ENCODE measurements around the gene PCDHGA11. TPM values are rescaled to one million over a fixed set of nuclear protein-coding genes. Genes with fewer than 3 reads are reported as not detected.
"Not testable (repeated sequence)": the region's sequence is repeated elsewhere in the genome, so short reads cannot be mapped to it uniquely, and the experiment has no call there.

PCDHGA11 gene
- total and polyA plus RNA-seq, 4 experiments from 2014 or later = 0.20 to 0.36 TPM; not detected in 2

GRCh38 chr5:141402553-141403243, 18.2 kb upstream of the PCDHGA11 start, which contains the start of gene PCDHGA9:
PCDHGA9 (plus strand) TSS chr5:141402778; CDS start chr5:141402953, 175 bp downstream.
- H3K27me3 Mint-ChIP-seq = peaks cover 56 to 61% of the 10 kb centered on the region in 2 donors
- no peak within 1 kb of the TSS for H3K4me3 ChIP-seq (ENCODE audit: low read length in 2 of 2)
- CTCF ChIA-PET (ENCODE audit: partially characterized antibody) = interaction anchor here (0.6 to 0.8 kb wide), 2 partner anchors 77 to 111 kb away, joined by 3 read pairs; no protein-coding TSS in a partner anchor
- POLR2A ChIA-PET (ENCODE audit: partially characterized antibody) = no interaction called here
- intact Hi-C loops (cut with micrococcal nuclease) = no loop called here
- no peaks in the 10 kb centered on the region for H3K4me1 ChIP-seq (ENCODE audit: insufficient read depth, low read length)
- H3K9me3 Mint-ChIP-seq = peaks cover 6 to 65% (median 52%) of the 10 kb centered on the region in 8 donors
- no peaks in the 10 kb centered on the region for H3K36me3 ChIP-seq (ENCODE audit: insufficient read depth, low read length)
- peaks cover 0 to 4% of the 10 kb centered on the region in 2 donors for H3K9me3 ChIP-seq (ENCODE audit: control insufficient read depth in 1 of 2, low read length in 2 of 2)
- H3K4me1 Mint-ChIP-seq = peaks cover 0 to 4% (median 0%) of the 10 kb centered on the region in 4 donors
- peak within 1 kb of the TSS in 2 of 7 donors; percentile 51 to 60 for H3K27ac Mint-ChIP-seq
- no peak for DNase-seq
- H3K27ac ChIP-seq (ENCODE audit: low read depth, low read length) = no peak within 1 kb of the TSS
- peaks cover 6% of the 10 kb centered on the region for H3K27me3 ChIP-seq (ENCODE audit: insufficient read depth, low read length)
- peaks cover 8 to 12% of the 10 kb centered on the region in 2 donors for H3K36me3 Mint-ChIP-seq
- H3K4me3 Mint-ChIP-seq = peak within 1 kb of the TSS; percentile 21 to 72 (median 63)

DNA sequence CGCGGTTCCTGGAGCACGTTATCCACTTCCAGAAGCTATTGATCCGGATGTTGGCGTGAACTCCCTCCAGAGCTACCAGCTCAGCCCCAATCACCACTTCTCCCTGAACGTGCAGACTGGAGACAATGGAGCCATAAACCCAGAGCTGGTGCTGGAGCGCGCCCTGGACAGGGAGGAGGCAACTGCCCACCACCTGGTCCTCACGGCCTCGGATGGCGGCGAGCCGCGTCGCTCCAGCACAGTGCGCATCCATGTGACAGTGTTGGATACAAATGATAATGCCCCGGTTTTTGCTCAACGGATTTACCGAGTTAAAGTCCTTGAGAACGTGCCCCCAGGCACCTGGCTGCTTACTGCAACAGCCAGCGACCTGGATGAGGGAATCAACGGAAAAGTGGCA, 17.5 kb upstream of the PCDHGA11 start:
- Histone ChIP-seq H3K27me3 (ENCODE audit: insufficient read depth, low read length) (peaks cover 6% of the 10 kb centered on the region), H3K4me1 (ENCODE audit: insufficient read depth, low read length) (no peaks in the 10 kb centered on the region), H3K9me3 (ENCODE audit: control insufficient read depth in 1 of 2, low read length in 2 of 2) (peaks cover 0 to 4% of the 10 kb centered on the region in 2 donors), H3K27ac (ENCODE audit: low read depth, low read length) (no peak overlapping the region), H3K36me3 (ENCODE audit: insufficient read depth, low read length) (no peaks in the 10 kb centered on the region), H3K4me3 (ENCODE audit: low read length in 2 of 2) (no peak overlapping the region)
- H3K4me1 Mint-ChIP-seq = peaks cover 0 to 4% (median under 1%) of the 10 kb centered on the region in 4 donors
- ChIA-PET POLR2A (ENCODE audit: partially characterized antibody) (no interaction called here), CTCF (ENCODE audit: partially characterized antibody) (interaction anchor here (0.6 to 0.8 kb wide), 2 partner anchors 77 to 110 kb away, joined by 3 read pairs; no protein-coding TSS in a partner anchor)
- peaks cover 62 to 64% of the 10 kb centered on the region in 2 donors for H3K27me3 Mint-ChIP-seq
- H3K9me3 Mint-ChIP-seq = peaks cover 6 to 71% (median 55%) of the 10 kb centered on the region in 8 donors
- intact Hi-C loops (cut with micrococcal nuclease) = no loop called here
- peaks cover 10 to 12% of the 10 kb centered on the region in 2 donors for H3K36me3 Mint-ChIP-seq
- H3K4me3 Mint-ChIP-seq = no peak overlapping the region
- no peak for DNase-seq
- no peak overlapping the region for H3K27ac Mint-ChIP-seq

DNA sequence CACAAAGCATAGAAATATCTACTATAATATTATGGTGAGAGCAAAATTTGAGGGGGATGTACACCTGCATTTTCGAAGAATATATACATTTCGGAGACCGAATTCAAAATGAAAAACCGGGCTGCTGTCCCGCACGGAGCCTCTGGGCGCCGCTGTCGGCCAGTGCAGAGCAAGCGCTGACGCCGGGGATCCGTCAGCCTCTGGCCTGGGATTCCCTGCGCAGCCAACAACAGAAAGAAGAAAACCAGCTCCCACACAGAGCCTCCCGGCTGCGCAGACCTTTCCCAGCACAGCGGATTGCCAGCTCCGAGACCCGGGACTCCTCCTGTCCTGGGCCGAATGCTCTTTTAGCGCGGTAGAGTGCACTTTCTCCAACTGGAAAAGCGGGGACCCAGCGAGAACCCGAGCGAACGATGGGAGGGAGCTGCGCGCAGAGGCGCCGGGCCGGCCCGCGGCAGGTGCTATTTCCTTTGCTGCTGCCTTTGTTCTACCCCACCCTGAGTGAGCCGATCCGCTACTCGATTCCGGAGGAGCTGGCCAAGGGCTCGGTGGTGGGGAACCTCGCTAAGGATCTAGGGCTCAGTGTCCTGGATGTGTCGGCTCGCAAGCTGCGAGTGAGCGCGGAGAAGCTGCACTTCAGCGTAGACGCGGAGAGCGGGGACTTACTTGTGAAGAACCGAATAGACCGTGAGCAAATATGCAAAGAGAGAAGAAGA, 12.9 kb upstream of the PCDHGA11 start, which contains the start of gene PCDHGB6:
Gene PCDHGB6, plus strand, starts transcription at position 232 of the 716 bp plus-strand sequence. Its CDS starts 182 bp downstream, at position 414.
- peak within 1 kb of the TSS in 3 of 7 donors; percentile 29 to 83 (median 75) for H3K27ac Mint-ChIP-seq
- intact Hi-C loops (cut with micrococcal nuclease); H3K4me3 ChIP-seq (ENCODE audit: low read length in 2 of 2); CTCF ChIA-PET (ENCODE audit: partially characterized antibody); H3K4me1 ChIP-seq (ENCODE audit: insufficient read depth, low read length); H3K36me3 ChIP-seq (ENCODE audit: insufficient read depth, low read length); POLR2A ChIA-PET (ENCODE audit: partially characterized antibody); H3K4me1 Mint-ChIP-seq; H3K9me3 ChIP-seq (ENCODE audit: control insufficient read depth in 1 of 2, low read length in 2 of 2); H3K27me3 ChIP-seq (ENCODE audit: insufficient read depth, low read length); H3K27ac ChIP-seq (ENCODE audit: low read depth, low read length): not testable (repeated sequence)
- H3K36me3 Mint-ChIP-seq = peaks cover 12 to 13% of the 10 kb centered on the region in 2 donors
- peaks cover 54 to 59% of the 10 kb centered on the region in 2 donors for H3K27me3 Mint-ChIP-seq
- DNase-seq = peak in 1 of 5 donors; percentile 31
- peaks cover 5 to 64% (median 48%) of the 10 kb centered on the region in 8 donors for H3K9me3 Mint-ChIP-seq
- H3K4me3 Mint-ChIP-seq = peak within 1 kb of the TSS in 6 of 8 donors; percentile 48 to 71 (median 64)

DNA sequence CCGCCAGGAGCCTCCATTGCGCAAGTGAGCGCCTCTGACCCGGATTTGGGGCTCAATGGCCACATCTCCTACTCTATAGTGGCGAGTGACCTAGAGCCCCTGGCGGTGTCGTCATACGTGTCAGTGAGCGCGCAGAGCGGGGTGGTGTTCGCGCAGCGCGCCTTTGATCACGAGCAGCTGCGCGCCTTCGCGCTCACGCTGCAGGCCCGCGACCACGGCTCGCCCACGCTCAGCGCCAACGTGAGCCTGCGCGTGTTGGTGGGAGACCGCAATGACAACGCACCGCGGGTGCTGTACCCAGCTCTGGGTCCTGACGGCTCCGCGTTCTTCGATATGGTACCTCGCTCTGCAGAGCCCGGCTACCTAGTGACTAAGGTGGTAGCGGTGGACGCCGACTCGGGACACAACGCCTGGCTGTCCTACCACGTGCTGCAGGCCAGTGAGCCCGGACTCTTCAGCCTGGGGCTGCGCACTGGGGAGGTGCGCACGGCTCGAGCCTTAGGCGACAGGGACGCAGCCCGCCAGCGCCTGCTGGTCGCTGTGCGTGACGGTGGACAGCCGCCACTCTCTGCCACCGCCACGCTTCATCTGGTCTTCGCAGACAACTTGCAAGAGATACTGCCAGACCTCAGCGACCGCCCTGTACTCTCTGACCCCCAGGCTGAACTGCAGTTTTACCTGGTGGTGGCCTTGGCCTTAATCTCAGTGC, 11.1 kb upstream of the PCDHGA11 start:
- Mint-ChIP-seq H3K27me3 (peaks cover 51 to 63% of the 10 kb centered on the region in 2 donors), H3K27ac (peak overlapping the region in 1 of 7 donors; percentile 64), H3K4me1 (peaks cover 10 to 20% (median 14%) of the 10 kb centered on the region in 4 donors), H3K36me3 (peaks cover 14 to 16% of the 10 kb centered on the region in 2 donors), H3K9me3 (peaks cover 5 to 62% (median 48%) of the 10 kb centered on the region in 8 donors), H3K4me3 (no peak overlapping the region)
- no peaks in the 10 kb centered on the region for H3K9me3 ChIP-seq (ENCODE audit: control insufficient read depth in 1 of 2, low read length in 2 of 2)
- DNase-seq = no peak
- peaks cover 8% of the 10 kb centered on the region for H3K4me1 ChIP-seq (ENCODE audit: insufficient read depth, low read length)
- intact Hi-C loops (cut with micrococcal nuclease) = loop anchor here (10.0 kb wide), 1 partner anchor 85 kb away; the partner anchor contains the start of gene TAF7
- no peak overlapping the region for H3K27ac ChIP-seq (ENCODE audit: low read depth, low read length)
- peaks cover 10% of the 10 kb centered on the region for H3K27me3 ChIP-seq (ENCODE audit: insufficient read depth, low read length)
- H3K36me3 ChIP-seq (ENCODE audit: insufficient read depth, low read length) = no peaks in the 10 kb centered on the region
- ChIA-PET POLR2A (ENCODE audit: partially characterized antibody) (no interaction called here), CTCF (ENCODE audit: partially characterized antibody) (no interaction called here)
- H3K4me3 ChIP-seq (ENCODE audit: low read length in 2 of 2) = no peak overlapping the region

DNA sequence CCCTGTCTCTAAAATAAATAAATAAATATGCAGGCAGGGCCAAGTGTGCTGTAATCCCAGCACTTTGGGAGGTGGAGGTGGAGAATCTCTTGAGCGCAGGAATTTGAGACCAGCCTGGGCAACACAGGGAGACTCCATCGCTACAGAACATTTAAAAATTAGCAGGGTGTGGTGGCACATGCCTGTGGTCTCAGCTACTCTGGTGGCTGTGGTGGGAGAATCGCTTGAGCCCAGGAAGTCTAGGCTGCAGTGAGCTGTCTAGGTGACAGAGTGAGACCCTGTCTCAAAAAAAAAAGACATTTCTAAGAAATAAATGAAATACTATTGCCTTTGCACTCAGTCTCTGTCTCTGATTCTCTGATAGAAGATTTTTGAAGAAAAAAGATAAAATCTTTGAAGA, 9.3 kb upstream of the PCDHGA11 start:
- Histone ChIP-seq H3K9me3 (ENCODE audit: control insufficient read depth in 1 of 2, low read length in 2 of 2) (no peaks in the 10 kb centered on the region), H3K4me3 (ENCODE audit: low read length in 2 of 2) (no peak overlapping the region), H3K27me3 (ENCODE audit: insufficient read depth, low read length) (peaks cover 22% of the 10 kb centered on the region), H3K36me3 (ENCODE audit: insufficient read depth, low read length) (no peaks in the 10 kb centered on the region), H3K4me1 (ENCODE audit: insufficient read depth, low read length) (peaks cover 8% of the 10 kb centered on the region), H3K27ac (ENCODE audit: low read depth, low read length) (no peak overlapping the region)
- Mint-ChIP-seq H3K27ac (no peak overlapping the region), H3K4me1 (peaks cover 10 to 20% (median 14%) of the 10 kb centered on the region in 4 donors), H3K4me3 (peak overlapping the region in 1 of 8 donors; percentile 30), H3K9me3 (peaks cover 5 to 62% (median 49%) of the 10 kb centered on the region in 8 donors), H3K36me3 (peaks cover 14 to 16% of the 10 kb centered on the region in 2 donors), H3K27me3 (peaks cover 38 to 55% of the 10 kb centered on the region in 2 donors)
- DNase-seq = no peak
- intact Hi-C loops (cut with micrococcal nuclease) = loop anchor here (10.0 kb wide), 1 partner anchor 87 kb away; the partner anchor contains the start of gene TAF7
- ChIA-PET POLR2A (ENCODE audit: partially characterized antibody) (no interaction called here), CTCF (ENCODE audit: partially characterized antibody) (interaction anchor here (1.5 to 4.6 kb wide), 2 partner anchors 102 to 113 kb away, joined by 7 to 37 read pairs; no protein-coding TSS in a partner anchor)

GRCh38 chr5:141412854-141413539, 7.9 kb upstream of the PCDHGA11 start, which contains the start of gene PCDHGA10:
PCDHGA10 (plus strand) TSS chr5:141412987; CDS start chr5:141413176, 189 bp downstream.
- Histone ChIP-seq H3K36me3 (ENCODE audit: insufficient read depth, low read length) (no peaks in the 10 kb centered on the region), H3K4me1 (ENCODE audit: insufficient read depth, low read length) (peaks cover 8% of the 10 kb centered on the region), H3K9me3 (ENCODE audit: control insufficient read depth in 1 of 2, low read length in 2 of 2) (no peaks in the 10 kb centered on the region), H3K27ac (ENCODE audit: low read depth, low read length) (no peak within 1 kb of the TSS), H3K4me3 (ENCODE audit: low read length in 2 of 2) (peak within 1 kb of the TSS; percentile 14 to 51), H3K27me3 (ENCODE audit: insufficient read depth, low read length) (peaks cover 22% of the 10 kb centered on the region)
- intact Hi-C loops (cut with micrococcal nuclease) = loop anchor here (1.0 to 10.0 kb wide), 4 partner anchors 88 to 151 kb away; partner anchors contain the start of gene TAF7
- Mint-ChIP-seq H3K4me3 (peak within 1 kb of the TSS; percentile 81 to 92 (median 89)), H3K27ac (peak within 1 kb of the TSS in 5 of 7 donors; percentile 30 to 87 (median 69)), H3K9me3 (peaks cover 2 to 58% (median 45%) of the 10 kb centered on the region in 8 donors), H3K27me3 (peaks cover 36 to 56% of the 10 kb centered on the region in 2 donors), H3K4me1 (peaks cover 11 to 20% (median 15%) of the 10 kb centered on the region in 4 donors), H3K36me3 (peaks cover 15 to 16% of the 10 kb centered on the region in 2 donors)
- ChIA-PET CTCF (ENCODE audit: partially characterized antibody) (interaction anchor here (0.7 to 4.6 kb wide), 21 partner anchors 8 to 179 kb away, joined by 3 to 37 read pairs (median 5); partner anchors contain the start of genes PCDHGA11, PCDHGA12, PCDHGA6 and PCDHGB5), POLR2A (ENCODE audit: partially characterized antibody) (interaction anchor here (1.0 to 2.2 kb wide), 4 partner anchors 93 to 151 kb away, joined by 3 to 11 read pairs (median 4); partner anchors contain the start of gene TAF7)
- peak; percentile 53 to 61 (median 59) for DNase-seq

Measured in CD4-positive, alpha-beta memory T cell (primary cell).